HG02938 (cell line): Measurements from ENCODE around the gene SPNS2.

Source experiments
- ATAC-seq: cut with Tn5 transposase; IDR thresholded peaks from one replicate; pipeline ENCODE4 v1.9.1; 2021; ENCODE audit warnings: mild to moderate bottlenecking, moderate library complexity; ENCODE audit not compliant: unreplicated experiment

SPNS2 gene

GRCh38 chr17:4498461-4499397 is at the start of gene SPNS2:
Gene SPNS2 (plus strand): TSS chr17:4498881. CDS start chr17:4499048, 167 bp downstream.
- ATAC-seq, result no peak

GRCh38 chr17:4449736-4450135 is 48.9 kb upstream of the SPNS2 start:
- ATAC-seq, result no peak

GRCh38 chr17:4450710-4451316 is 47.9 kb upstream of the SPNS2 start:
- no peak for ATAC-seq

- no peak for ATAC-seq
Measured at GRCh38 chr17:4453812-4454591, 44.7 kb upstream of the SPNS2 start.

GRCh38 chr17:4460661-4461060 is 38.0 kb upstream of the SPNS2 start:
- ATAC-seq, result no peak

GRCh38 chr17:4463818-4464476 is 34.7 kb upstream of the SPNS2 start:
- no peak for ATAC-seq

GRCh38 chr17:4465786-4466185 is 32.9 kb upstream of the SPNS2 start:
- ATAC-seq, result no peak

GRCh38 chr17:4467287-4467686 is 31.4 kb upstream of the SPNS2 start:
- ATAC-seq, result no peak

GRCh38 chr17:4469552-4469951 is 29.1 kb upstream of the SPNS2 start:
- no peak for ATAC-seq

GRCh38 chr17:4472286-4472685 is 26.4 kb upstream of the SPNS2 start:
- no peak for ATAC-seq

- ATAC-seq, result no peak
Measured at GRCh38 chr17:4474093-4474492, 24.6 kb upstream of the SPNS2 start.

- ATAC-seq, result no peak
Measured at GRCh38 chr17:4475001-4475400, 23.7 kb upstream of the SPNS2 start.

GRCh38 chr17:4475463-4475862 is 23.2 kb upstream of the SPNS2 start:
- no peak for ATAC-seq

GRCh38 chr17:4476017-4476416 is 22.7 kb upstream of the SPNS2 start:
- no peak for ATAC-seq

GRCh38 chr17:4476511-4477070 is 22.1 kb upstream of the SPNS2 start:
- no peak for ATAC-seq

GRCh38 chr17:4477255-4477791 is 21.4 kb upstream of the SPNS2 start:
- ATAC-seq, result no peak

GRCh38 chr17:4478318-4478830 is 20.3 kb upstream of the SPNS2 start:
- no peak for ATAC-seq

- ATAC-seq, result no peak
Measured at GRCh38 chr17:4479340-4479981, 19.2 kb upstream of the SPNS2 start.

GRCh38 chr17:4479982-4480751 is 18.5 kb upstream of the SPNS2 start:
- no peak for ATAC-seq
